K562 (cell line): Measurements from ENCODE around the gene TCP11. TPM values are rescaled to one million over a fixed set of nuclear protein-coding genes. Genes with fewer than 3 reads are reported as not detected.

Source experiments
- ATAC-seq: fragments of 200-7000 bp; cut with Tn5 transposase; 3 replicates; pipeline ENCODE4 v1.9.1; 2020; ENCODE audit warnings: moderate library complexity
- BruUV-seq: library from RNA; stranded (reverse); fragments of 400-500 nt; replicated peaks from 2 replicates; lab custom pipeline; 2021; lab: Mats Ljungman, UMichigan
- CTCF ChIA-PET: fragments of 300-600 bp; formaldehyde crosslinking; extraction: SDS; loops from one replicate; lab custom pipeline; 2021; ENCODE audit warnings: low intra/inter-chr PET ratio; lab: Yijun Ruan, JAX
- POLR2A ChIA-PET: fragments of 300-600, 350-650 bp; sonication (Branson Sonifier 250); formaldehyde crosslinking; extraction: SDS; loops from one replicate; lab custom pipeline; 2021; ENCODE audit warnings: antibody characterized with exemption, inconsistent platforms; lab: Yijun Ruan, JAX
- DNase-seq, 4 experiments: peaks; one replicate each; pipeline versions ENCODE4 v3.0.0 to v3.0.0-alpha.2; 2011 to 2018; ENCODE audit warnings: low spot score in 3 of 4, mixed read lengths in 3 of 4; ENCODE audit errors: extremely low read depth in 1 of 4
- FAIRE-seq: peaks from 2 replicates; lab custom pipeline; 2011; peaks lifted over from hg19 to GRCh38; lab: Jason Lieb, UNC
- H2AFZ ChIP-seq: 2 replicates; pipeline ENCODE4 v1.6.0; 2011; ENCODE audit warnings: low read depth, low read length, control low read depth, inconsistent platforms
- H3K27ac ChIP-seq: fragments of 200-600 bp; 3 replicates; pipeline ENCODE4 v1.8.0; 2011; ENCODE audit warnings: low read depth, mild to moderate bottlenecking, control low read depth, inconsistent platforms, low read length, moderate library complexity, mixed read lengths; ENCODE audit errors: extremely low read depth
- H3K27me3 ChIP-seq, 2 experiments: fragments of 300-600 bp in 1 of 2; 2 replicates in 1 of 2; 3 replicates in 1 of 2; pipeline versions ENCODE4 v1.6.0 to v1.8.0; 2011; ENCODE audit warnings: inconsistent platforms in 2 of 2, low read length in 2 of 2, mild to moderate bottlenecking in 1 of 2, mixed read lengths in 1 of 2, moderate library complexity in 1 of 2; ENCODE audit not compliant: control insufficient read depth in 2 of 2, insufficient read depth in 2 of 2
- H3K36me3 ChIP-seq: fragments of 300-600 bp; 3 replicates; pipeline ENCODE4 v1.8.0; 2011; ENCODE audit warnings: mild to moderate bottlenecking, low read length, inconsistent platforms; ENCODE audit not compliant: control insufficient read depth, insufficient read depth
- H3K4me1 ChIP-seq, 2 experiments: fragments of 200-600 bp in 1 of 2; replicated peaks in 1 of 2; 2 replicates in 1 of 2; 3 replicates in 1 of 2; pipeline versions ENCODE4 v1.5.1 to v1.8.0; 2011; ENCODE audit warnings: inconsistent platforms in 2 of 2, low read length in 2 of 2, mild to moderate bottlenecking in 1 of 2, mixed read lengths in 1 of 2, moderate library complexity in 1 of 2; ENCODE audit not compliant: control insufficient read depth in 2 of 2, insufficient read depth in 2 of 2
- H3K4me2 ChIP-seq: 2 replicates; pipeline ENCODE4 v1.6.1; 2011; ENCODE audit warnings: low read length, control low read depth, inconsistent platforms, mixed read lengths; ENCODE audit not compliant: insufficient read depth
- H3K4me3 ChIP-seq: fragments of 200-600 bp; sonication (generic), shearing (Covaris generic); 2 replicates; pipeline ENCODE4 v1.5.1; 2016; ENCODE audit warnings: control low read depth, inconsistent platforms
- H3K79me2 ChIP-seq: fragments of 200-600 bp; 3 replicates; pipeline ENCODE4 v1.8.0; 2011; ENCODE audit warnings: low read length, inconsistent platforms; ENCODE audit not compliant: control insufficient read depth, insufficient read depth
- H3K9ac ChIP-seq, 2 experiments: 2 replicates each; pipeline versions ENCODE4 v1.6.0 to v1.6.1; 2011; ENCODE audit warnings: low read depth in 2 of 2, low read length in 2 of 2, control low read depth in 1 of 2, inconsistent platforms in 1 of 2, mild to moderate bottlenecking in 1 of 2, mixed read lengths in 1 of 2; ENCODE audit not compliant: insufficient read depth in 1 of 2
- H3K9me1 ChIP-seq: one replicate; pipeline ENCODE4 v1.6.0; 2011; ENCODE audit warnings: inconsistent platforms, mild to moderate bottlenecking, low read length, moderate library complexity; ENCODE audit not compliant: control insufficient read depth, insufficient read depth
- H3K9me3 ChIP-seq: replicated peaks from 2 replicates; pipeline ENCODE4 v1.5.1; 2011; ENCODE audit warnings: low read depth, low read length, inconsistent platforms; ENCODE audit not compliant: control insufficient read depth, insufficient read depth
- H4K20me1 ChIP-seq: replicated peaks from 2 replicates; pipeline ENCODE4 v1.6.1; 2011; ENCODE audit warnings: low read length, inconsistent platforms, mixed read lengths; ENCODE audit not compliant: control insufficient read depth, insufficient read depth
- AFF4 ChIP-seq: sonication (generic); formaldehyde crosslinking; IDR thresholded peaks from 2 replicates; pipeline ENCODE4 v1.8.0; 2023; ENCODE audit warnings: mild to moderate bottlenecking, missing genetic modification reagents
- CBX1 ChIP-seq: sonication (generic); IDR thresholded peaks from 2 replicates; pipeline ENCODE4 v1.6.1; 2016; ENCODE audit warnings: antibody characterized with exemption, low read depth, mild to moderate bottlenecking
- CBX5 ChIP-seq: IDR thresholded peaks from 2 replicates; pipeline ENCODE4 v1.6.1; 2014; ENCODE audit warnings: low read depth, borderline replicate concordance
- ELF1 ChIP-seq: fragments of 200-800 bp; sonication (Bioruptor generic); IDR thresholded peaks from 2 replicates; pipeline ENCODE4 v1.6.1; 2016; ENCODE audit warnings: missing genetic modification characterization, missing compliant biosample characterization
- ELK3 ChIP-seq: fragments of 450-650 bp; formaldehyde crosslinking; IDR thresholded peaks from 2 replicates; pipeline ENCODE4 v1.4.0; 2020; ENCODE audit warnings: mild to moderate bottlenecking
- MEF2A ChIP-seq: IDR thresholded peaks from 2 replicates; pipeline ENCODE4 v1.6.1; 2011; ENCODE audit warnings: low read depth, mild to moderate bottlenecking, low read length, moderate library complexity; ENCODE audit not compliant: control insufficient read depth
- NFIC ChIP-seq: fragments of 450-650 bp; IDR thresholded peaks from 2 replicates; pipeline ENCODE4 v1.6.1; 2017; ENCODE audit warnings: mild to moderate bottlenecking, inconsistent platforms
- RBM39 ChIP-seq: fragments of 200-400 bp; formaldehyde crosslinking; optimal IDR thresholded peaks from 2 replicates; pipeline ENCODE3; 2018; ENCODE audit warnings: low read depth, low read length
- STAT5B ChIP-seq: fragments of 250-450 bp; sonication (Bioruptor Pico); IDR thresholded peaks from 2 replicates; pipeline ENCODE4 v1.8.0; 2021; ENCODE audit warnings: mild to moderate bottlenecking, inconsistent platforms
- USF2 ChIP-seq: sonication (generic); formaldehyde crosslinking; IDR thresholded peaks from 2 replicates; pipeline ENCODE4 v1.5.0; 2020; ENCODE audit warnings: missing genetic modification reagents
- ZNF324 ChIP-seq: fragments of 250-450 bp; sonication (Bioruptor Pico); IDR thresholded peaks from 2 replicates; pipeline ENCODE4 v1.4.0; 2020; ENCODE audit warnings: mild to moderate bottlenecking
- WGBS: fragments of 100-300 bp; shearing (Covaris generic); methylation state at CpG from one replicate; pipeline ENCODE4 v1.1.6; 2016; ENCODE audit warnings: low coverage, mixed read lengths; ENCODE audit not compliant: insufficient coverage; ENCODE audit errors: missing lambda C conversion rate; 5-methylcytosine and 5-hydroxymethylcytosine counted together
- in situ Hi-C: fragments of 300-500 bp; cut with MboI; formaldehyde crosslinking; loops from 4 replicates; pipeline ENCODE4 v1.15.0; 2018; ENCODE audit warnings: inconsistent platforms, mixed read lengths
- intact Hi-C: fragments of 100-400 bp; cut with micrococcal nuclease; formaldehyde crosslinking; loops from 2 replicates; pipeline ENCODE4 v1.14.2; 2022
- polyA plus RNA-seq, 8 experiments: library from polyadenylated mRNA; depleted of rRNA in 4 of 8; stranded (reverse) in 5 of 8; unstranded in 3 of 8; fragments of >200 nt; fragmentation: Nextera tagmentation in 2 of 8; fragmentation: Illumina TruSeq in 1 of 8; extraction: Ambion mirVana in 2 of 8; extraction: Trizol in 1 of 8; gene quantifications; 2 replicates each; pipeline versions ENCODE4 v1.2.1 to v1.2.3, GENCODE V29; 2011 to 2014; ENCODE audit warnings: inconsistent platforms in 1 of 8, missing spikeins in 1 of 8
- total RNA-seq, 7 experiments: library from RNA; depleted of rRNA in 6 of 7; stranded (reverse); fragments of >200 nt in 6 of 7; fragmentation: Illumina TruSeq in 2 of 7; extraction: Trizol in 2 of 7; gene quantifications; 2 replicates each; pipeline versions ENCODE4 v1.2.1 to v1.2.3, GENCODE V29; 2011 to 2021; ENCODE audit warnings: low replicate concordance in 1 of 7

Gene TCP11
- total and polyA plus RNA-seq, 9 of the 15 experiments (the other 6 are each of a cell fraction or from before 2014, with no cell fraction given) = not detected

GRCh38 chr6:35165630-35166071, 24.5 kb upstream of the TCP11 start:
- DNase-seq (no peak), ATAC-seq (no peak), FAIRE-seq (no peak)
- Histone ChIP-seq H3K79me2 (no peaks in the 10 kb centered on the region), H3K27ac (no peak overlapping the region), H3K36me3 (no peaks in the 10 kb centered on the region), H3K9me3 (0 out of 2 replicates have a peak, but pooled peaks cover 3% of the 10 kb centered on the region), H3K4me2 (no peak overlapping the region), H2AFZ (no peak overlapping the region), H3K27me3 (peaks cover 25 to 45% of the 10 kb centered on the region in 2 experiments; a peak in 4 of 5 replicates), H3K4me3 (no peak overlapping the region), H3K9ac (no peak overlapping the region), H3K4me1 (no peaks in the 10 kb centered on the region), H3K9me1 (no peaks in the 10 kb centered on the region), H4K20me1 (no peaks in the 10 kb centered on the region)
- 0% methylated on average over 2 of the region's 2 CpGs for WGBS
- ChIA-PET POLR2A (interaction anchor here (1.2 kb wide), 1 partner anchor 15 kb away, joined by 3 read pairs; no protein-coding TSS in a partner anchor), CTCF (no interaction called here)
- intact Hi-C loops = no loop called here
- no peak for TF ChIP-seq ELF1 (tag)
- in situ Hi-C loops = no loop called here
- BruUV-seq = no TSS peak

- WGBS = 4% methylated on average over 4 of the region's 4 CpGs
- no TSS peak for BruUV-seq
- Histone ChIP-seq H3K27me3 (peaks cover 25 to 50% of the 10 kb centered on the region in 2 experiments; a peak in 4 of 5 replicates), H3K9me1 (no peaks in the 10 kb centered on the region), H3K27ac (no peak overlapping the region), H3K79me2 (no peaks in the 10 kb centered on the region), H3K9me3 (0 out of 2 replicates have a peak, but pooled peaks cover 3% of the 10 kb centered on the region), H3K4me2 (no peak overlapping the region), H3K9ac (no peak overlapping the region), H3K36me3 (no peaks in the 10 kb centered on the region), H4K20me1 (no peaks in the 10 kb centered on the region), H2AFZ (no peak overlapping the region), H3K4me3 (no peak overlapping the region), H3K4me1 (no peaks in the 10 kb centered on the region)
- DNase-seq (no peak), ATAC-seq (no peak), FAIRE-seq (peak; percentile 56)
- in situ Hi-C loops (no loop called here), intact Hi-C loops (no loop called here)
- CTCF ChIA-PET = no interaction called here
- POLR2A ChIA-PET = interaction anchor here (0.6 to 1.2 kb wide), 2 partner anchors 14 to 80 kb away, joined by 3 read pairs; no protein-coding TSS in a partner anchor
- TF ChIP-seq MEF2A = no peak
- TF ChIP-seq NFIC = no peak
- TF ChIP-seq ZNF324 (CRISPR knock-in tag) = no peak
- no peak for TF ChIP-seq STAT5B (CRISPR knock-in tag)
- TF ChIP-seq RBM39 = no peak
- no peak for TF ChIP-seq ELK3 (CRISPR knock-in tag)
- no peak for TF ChIP-seq USF2 (CRISPR knock-in tag)
- no peak for TF ChIP-seq CBX5
- no peak for TF ChIP-seq CBX1
- TF ChIP-seq AFF4 = no peak
These were observed 23.7 kb upstream of the TCP11 start for GRCh38 chr6:35164868-35165267.
